Ramos (cell line): ENCODE results near the gene SHB.

ENCODE experiments used
- in situ Hi-C: fragments of 300-500 bp; cut with MboI; formaldehyde crosslinking; loops from one replicate; pipeline ENCODE4 v1.14.3; 2022; ENCODE audit warnings: low sequenced_read_pairs; ENCODE audit not compliant: unreplicated experiment

Gene SHB

GRCh38 chr9:37997636-37998374, 71.2 kb downstream of the SHB start:
- in situ Hi-C loops, result no loop called here

DNA sequence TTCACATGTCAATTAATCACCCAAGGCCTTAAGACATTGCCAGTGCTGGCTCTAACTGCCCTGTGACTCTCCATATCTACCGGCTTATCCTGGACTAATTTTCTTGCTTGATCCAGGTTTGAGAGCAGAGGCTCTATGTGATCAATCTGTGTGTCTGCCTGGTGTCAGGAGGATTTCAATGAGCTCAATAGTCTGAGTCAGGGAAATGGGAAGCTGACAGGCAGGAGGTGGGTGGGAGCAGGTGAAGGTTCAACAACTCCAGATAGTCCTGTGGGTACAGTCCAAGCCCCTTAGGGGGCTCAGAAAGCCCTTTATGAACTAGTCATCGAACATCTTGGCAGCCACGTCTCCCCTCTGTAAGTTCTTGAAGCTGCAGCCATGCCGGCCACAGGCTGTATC, 72.2 kb downstream of the SHB start:
- in situ Hi-C loops, result no loop called here

GRCh38 chr9:37995961-37996818, 72.8 kb downstream of the SHB start:
- in situ Hi-C loops, result no loop called here

DNA sequence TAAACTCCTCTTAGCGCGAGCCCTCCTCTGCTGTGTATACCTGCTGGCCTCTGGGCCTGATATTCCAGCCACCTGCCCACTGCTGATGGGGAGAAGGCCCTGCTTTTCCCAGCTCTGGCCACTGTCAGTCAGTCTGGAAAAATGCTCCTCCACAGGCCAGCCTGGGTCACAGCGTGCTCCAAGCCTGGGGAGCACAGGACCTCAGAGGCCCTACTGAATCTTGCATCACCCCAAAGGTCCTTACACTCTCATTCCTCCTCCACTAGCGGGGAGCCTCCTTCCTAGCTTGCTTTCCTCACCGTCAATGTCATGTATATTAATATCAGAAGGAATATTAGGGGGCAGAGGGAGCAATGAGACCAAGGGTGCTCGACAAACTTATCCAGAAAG, 73.7 kb downstream of the SHB start:
- in situ Hi-C loops, result no loop called here

GRCh38 chr9:37994639-37995347, 74.2 kb downstream of the SHB start:
- in situ Hi-C loops, result no loop called here

DNA sequence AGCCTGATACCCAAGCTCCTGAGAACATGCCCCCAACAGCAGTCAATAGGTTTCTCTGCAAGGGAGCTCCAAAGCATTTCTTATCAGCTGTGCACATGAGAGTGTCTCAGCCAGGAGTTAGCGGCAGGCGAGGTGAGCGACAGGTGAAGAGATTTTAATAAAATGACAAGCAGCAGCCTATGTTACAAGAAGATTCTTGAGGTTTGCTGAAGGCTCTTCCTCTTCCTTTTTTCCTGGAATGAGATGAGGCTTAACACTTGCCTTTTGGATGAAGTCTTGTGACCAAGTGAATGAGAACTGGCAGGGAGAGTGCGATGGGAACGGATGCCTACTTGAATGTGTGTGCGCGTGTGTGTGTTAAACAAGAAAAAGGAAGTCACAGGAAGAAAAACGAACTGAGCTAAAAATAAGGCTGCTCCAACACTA, 76.1 kb downstream of the SHB start:
- in situ Hi-C loops, result no loop called here

DNA sequence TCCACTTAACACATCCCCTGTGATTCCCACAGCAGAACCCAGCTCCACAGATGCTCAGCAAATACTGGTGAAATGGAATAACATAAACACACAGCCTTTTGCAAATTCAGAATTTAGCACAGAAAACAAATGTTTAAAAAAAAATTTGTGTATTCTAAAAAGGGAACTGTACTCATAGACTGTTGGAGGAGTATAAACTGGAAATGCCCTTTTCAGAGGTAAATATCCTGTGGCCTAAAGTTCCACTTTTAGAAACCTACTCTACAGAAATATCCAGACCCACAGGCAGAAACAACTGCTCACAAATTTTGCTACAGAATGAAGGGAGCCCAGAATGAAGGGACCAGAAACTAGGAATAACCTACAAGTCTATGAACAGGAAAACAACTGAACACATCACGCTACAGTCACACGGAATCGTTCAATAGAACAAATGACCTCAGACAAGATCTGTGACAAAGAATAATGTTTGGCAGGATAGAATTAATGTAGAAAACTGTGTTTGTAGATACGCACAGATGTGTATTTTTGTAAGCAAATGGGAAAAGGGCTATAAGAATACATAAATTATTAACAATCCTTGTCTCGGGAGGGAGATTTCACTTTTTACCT, 78.5 kb downstream of the SHB start:
- in situ Hi-C loops, result no loop called here

GRCh38 chr9:37989701-37990100, 79.3 kb downstream of the SHB start:
- in situ Hi-C loops, result no loop called here

GRCh38 chr9:37988602-37989001, 80.4 kb downstream of the SHB start:
- in situ Hi-C loops, result no loop called here

DNA sequence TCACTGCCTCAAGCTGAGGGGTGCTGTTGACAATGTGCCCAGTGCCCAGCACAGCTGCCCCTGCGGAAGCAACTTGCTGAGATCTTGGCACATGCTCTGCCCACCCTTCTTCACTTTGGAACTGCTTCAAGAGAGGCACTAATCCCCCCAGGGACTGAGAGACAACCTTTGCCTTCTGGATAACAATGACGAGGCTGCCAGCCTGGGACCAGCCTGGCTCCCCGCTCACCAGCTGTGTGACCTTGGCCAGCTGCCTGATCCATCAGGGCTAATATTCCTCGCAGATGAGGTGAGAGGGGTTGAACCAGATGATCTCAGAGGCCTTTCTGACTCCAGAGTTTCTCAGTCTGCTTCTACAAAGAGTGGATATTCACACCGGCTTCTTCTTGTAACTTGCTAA, 81.0 kb downstream of the SHB start:
- in situ Hi-C loops, result no loop called here

DNA sequence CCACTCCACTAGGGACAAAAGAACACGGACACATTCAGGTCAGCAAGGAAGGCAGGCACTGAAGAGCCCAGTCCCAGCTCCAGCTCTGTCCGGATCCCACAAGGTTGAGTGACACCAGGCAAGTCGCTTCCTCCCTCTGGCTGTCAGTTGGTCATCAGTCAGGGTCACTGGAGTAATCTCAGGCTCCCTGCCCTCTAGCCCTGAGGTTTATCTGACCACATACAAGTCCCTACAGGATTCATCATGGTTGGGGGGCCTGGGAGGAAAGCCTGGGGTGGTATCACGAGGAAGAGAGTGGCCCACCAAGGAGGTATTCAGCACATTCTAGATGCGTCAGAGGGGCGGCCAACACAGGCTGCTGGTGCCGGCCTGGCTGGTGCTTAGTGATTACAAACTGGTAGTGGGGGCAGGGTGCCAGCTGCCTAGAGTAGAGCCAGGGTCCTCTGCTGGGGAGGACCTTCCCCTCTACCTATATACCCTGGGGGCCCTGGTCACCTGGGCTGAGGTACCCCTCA, 81.5 kb downstream of the SHB start:
- in situ Hi-C loops, result no loop called here

GRCh38 chr9:37986771-37987258, 82.2 kb downstream of the SHB start:
- in situ Hi-C loops, result no loop called here

- in situ Hi-C loops, result no loop called here
Measured at GRCh38 chr9:37986001-37986400, 83.0 kb downstream of the SHB start.

GRCh38 chr9:37984672-37985611, 84.1 kb downstream of the SHB start:
- in situ Hi-C loops, result no loop called here

GRCh38 chr9:37984278-37984671, 84.8 kb downstream of the SHB start:
- in situ Hi-C loops, result no loop called here

- in situ Hi-C loops, result no loop called here
Measured at GRCh38 chr9:37983381-37984067, 85.5 kb downstream of the SHB start.

- in situ Hi-C loops, result no loop called here
Measured at GRCh38 chr9:37979844-37980243, 89.2 kb downstream of the SHB start.

- in situ Hi-C loops, result no loop called here
Measured at GRCh38 chr9:37978983-37979382, 90.0 kb downstream of the SHB start.

GRCh38 chr9:37978481-37978864, 90.6 kb downstream of the SHB start:
- in situ Hi-C loops, result no loop called here
